Nephron (organoid): ENCODE measurements around the gene FBXW9.
"Not testable (repeated sequence)": the region's sequence is repeated elsewhere in the genome, so short reads cannot be mapped to it uniquely, and the experiment has no call there.

Experiments used
- H3K27ac Mint-ChIP-seq, 3 experiments: 2 replicates each; pipeline ENCODE4 v1.8.0; 2020; ENCODE audit warnings: mixed read lengths in 3 of 3, mild to moderate bottlenecking in 2 of 3, moderate library complexity in 1 of 3
- H3K27me3 Mint-ChIP-seq: 2 replicates; pipeline ENCODE4 v1.8.0; 2021; ENCODE audit warnings: low read depth, mild to moderate bottlenecking, moderate library complexity, mixed read lengths
- H3K36me3 Mint-ChIP-seq: 2 replicates; pipeline ENCODE4 v1.8.0; 2020; ENCODE audit warnings: low read depth, mixed read lengths
- H3K4me1 Mint-ChIP-seq: 2 replicates; pipeline ENCODE4 v1.8.0; 2020; ENCODE audit warnings: mixed read lengths
- H3K4me3 Mint-ChIP-seq, 3 experiments: 2 replicates each; pipeline ENCODE4 v1.8.0; 2020; ENCODE audit warnings: mild to moderate bottlenecking in 3 of 3, mixed read lengths in 3 of 3, moderate library complexity in 2 of 3
- H3K9me3 Mint-ChIP-seq: 2 replicates; pipeline ENCODE4 v1.8.0; 2020; ENCODE audit warnings: mixed read lengths
- CTCF ChIP-seq, 3 experiments: fragments of 200-600 bp; sonication (generic); IDR thresholded peaks; one replicate each; pipeline ENCODE4 v1.5.0; 2021; ENCODE audit warnings: antibody characterized with exemption in 3 of 3; ENCODE audit not compliant: unreplicated experiment in 3 of 3

Gene FBXW9

GRCh38 chr19:12681074-12681987 is 15.1 kb downstream of the FBXW9 start, which contains the start of gene DHPS:
Gene DHPS, minus strand, starts transcription at chr19:12681880. Its CDS starts 114 bp downstream, at chr19:12681766.
- peak within 1 kb of the TSS; percentile 89 to 91 (median 90) for H3K4me3 Mint-ChIP-seq
- no peak for TF ChIP-seq CTCF (IDR thresholded peaks at IDR 0.05; ENCODE audit: unreplicated experiment in 3 of 3)
- peaks cover 5% of the 10 kb centered on the region for H3K27me3 Mint-ChIP-seq
- H3K4me1 Mint-ChIP-seq, result peaks cover 6% of the 10 kb centered on the region
- no peaks in the 10 kb centered on the region for H3K9me3 Mint-ChIP-seq
- H3K36me3 Mint-ChIP-seq, result peaks cover 26% of the 10 kb centered on the region
- peak within 1 kb of the TSS; percentile 66 to 90 (median 84) for H3K27ac Mint-ChIP-seq

- Mint-ChIP-seq H3K27ac (no peak overlapping the region), H3K4me1 (peaks cover 6% of the 10 kb centered on the region), H3K27me3 (peaks cover 5% of the 10 kb centered on the region), H3K9me3 (no peaks in the 10 kb centered on the region), H3K36me3 (peaks cover 35% of the 10 kb centered on the region), H3K4me3 (peak overlapping the region; percentile 66 to 70 (median 69))
- no peak for TF ChIP-seq CTCF (IDR thresholded peaks at IDR 0.05; ENCODE audit: unreplicated experiment in 3 of 3)
Measured at GRCh38 chr19:12680034-12680433, 16.4 kb downstream of the FBXW9 start.

- not testable (repeated sequence) for H3K27me3 Mint-ChIP-seq, H3K9me3 Mint-ChIP-seq, H3K4me1 Mint-ChIP-seq, H3K4me3 Mint-ChIP-seq, H3K27ac Mint-ChIP-seq
- peaks cover 43% of the 10 kb centered on the region for H3K36me3 Mint-ChIP-seq
Measured at GRCh38 chr19:12678039-12678438, 18.4 kb downstream of the FBXW9 start.

GRCh38 chr19:12676928-12677327 is 19.5 kb downstream of the FBXW9 start:
- Mint-ChIP-seq H3K27ac (no peak overlapping the region), H3K4me1 (peaks cover 6% of the 10 kb centered on the region), H3K4me3 (no peak overlapping the region), H3K27me3 (no peaks in the 10 kb centered on the region), H3K9me3 (no peaks in the 10 kb centered on the region), H3K36me3 (peaks cover 46% of the 10 kb centered on the region)
- no peak for TF ChIP-seq CTCF (IDR thresholded peaks at IDR 0.05; ENCODE audit: unreplicated experiment in 3 of 3)

GRCh38 chr19:12676384-12676792 is 20.0 kb downstream of the FBXW9 start:
- Mint-ChIP-seq H3K9me3 (no peaks in the 10 kb centered on the region), H3K4me1 (peaks cover 6% of the 10 kb centered on the region), H3K4me3 (peak overlapping the region in 2 of 3 experiments; percentile 45 to 60), H3K27ac (peak overlapping the region in 2 of 3 experiments; percentile 10 to 47), H3K36me3 (peaks cover 48% of the 10 kb centered on the region), H3K27me3 (no peaks in the 10 kb centered on the region)
- peak; percentile 70 to 79 (median 74) for TF ChIP-seq CTCF (IDR thresholded peaks at IDR 0.05; ENCODE audit: unreplicated experiment in 3 of 3)

GRCh38 chr19:12675940-12676339 is 20.5 kb downstream of the FBXW9 start:
- H3K9me3 Mint-ChIP-seq, result no peaks in the 10 kb centered on the region
- H3K27ac Mint-ChIP-seq, result peak overlapping the region in 1 of 3 experiments; percentile 47
- H3K27me3 Mint-ChIP-seq, result no peaks in the 10 kb centered on the region
- H3K4me1 Mint-ChIP-seq, result peaks cover 2% of the 10 kb centered on the region
- no peak for TF ChIP-seq CTCF (IDR thresholded peaks at IDR 0.05; ENCODE audit: unreplicated experiment in 3 of 3)
- no peak overlapping the region for H3K4me3 Mint-ChIP-seq
- H3K36me3 Mint-ChIP-seq, result peaks cover 44% of the 10 kb centered on the region
